ENCODE data around the gene MTURN. TPM values are rescaled to one million over a fixed set of nuclear protein-coding genes. Genes with fewer than 3 reads are reported as not detected.

Gene MTURN
- total RNA-seq, 1 donor from 2014 or later = 21.1 TPM

DNA sequence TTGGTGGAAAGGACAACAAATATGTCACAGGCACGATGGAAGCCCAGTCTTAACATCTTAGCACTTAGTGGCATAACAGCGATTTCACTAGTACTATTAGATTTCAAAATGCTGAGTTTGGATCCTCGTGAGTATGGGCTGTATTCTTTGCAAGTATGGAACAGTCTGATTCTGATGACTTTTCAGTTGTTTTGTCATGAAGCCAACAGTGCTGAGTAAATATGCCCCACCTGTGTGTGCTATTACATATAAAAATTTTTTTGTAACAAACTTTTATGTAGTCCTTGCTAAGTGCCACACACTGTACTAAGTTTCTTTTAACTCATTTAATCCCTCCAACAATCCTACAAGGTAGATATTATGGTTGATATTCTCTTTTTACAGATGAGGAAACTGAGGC, 30.8 kb downstream of the MTURN start:
- H3K27me3 ChIP-seq (ENCODE audit: control insufficient read depth, insufficient read depth, low read length) = no peaks in the 10 kb centered on the region
- no peak for DNase-seq (ENCODE audit: low read depth)
- H3K4me3 ChIP-seq (ENCODE audit: low read depth, low read length) = no peak overlapping the region
- H3K36me3 ChIP-seq (ENCODE audit: control insufficient read depth, insufficient read depth, low read length) = no peaks in the 10 kb centered on the region
- TF ChIP-seq, protein P1, sequence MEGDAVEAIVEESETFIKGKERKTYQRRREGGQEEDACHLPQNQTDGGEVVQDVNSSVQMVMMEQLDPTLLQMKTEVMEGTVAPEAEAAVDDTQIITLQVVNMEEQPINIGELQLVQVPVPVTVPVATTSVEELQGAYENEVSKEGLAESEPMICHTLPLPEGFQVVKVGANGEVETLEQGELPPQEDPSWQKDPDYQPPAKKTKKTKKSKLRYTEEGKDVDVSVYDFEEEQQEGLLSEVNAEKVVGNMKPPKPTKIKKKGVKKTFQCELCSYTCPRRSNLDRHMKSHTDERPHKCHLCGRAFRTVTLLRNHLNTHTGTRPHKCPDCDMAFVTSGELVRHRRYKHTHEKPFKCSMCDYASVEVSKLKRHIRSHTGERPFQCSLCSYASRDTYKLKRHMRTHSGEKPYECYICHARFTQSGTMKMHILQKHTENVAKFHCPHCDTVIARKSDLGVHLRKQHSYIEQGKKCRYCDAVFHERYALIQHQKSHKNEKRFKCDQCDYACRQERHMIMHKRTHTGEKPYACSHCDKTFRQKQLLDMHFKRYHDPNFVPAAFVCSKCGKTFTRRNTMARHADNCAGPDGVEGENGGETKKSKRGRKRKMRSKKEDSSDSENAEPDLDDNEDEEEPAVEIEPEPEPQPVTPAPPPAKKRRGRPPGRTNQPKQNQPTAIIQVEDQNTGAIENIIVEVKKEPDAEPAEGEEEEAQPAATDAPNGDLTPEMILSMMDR (IDR thresholded peaks at IDR 0.05; ENCODE audit: insufficient read depth, low read length, poor library complexity, severe bottlenecking) = no peak

DNA sequence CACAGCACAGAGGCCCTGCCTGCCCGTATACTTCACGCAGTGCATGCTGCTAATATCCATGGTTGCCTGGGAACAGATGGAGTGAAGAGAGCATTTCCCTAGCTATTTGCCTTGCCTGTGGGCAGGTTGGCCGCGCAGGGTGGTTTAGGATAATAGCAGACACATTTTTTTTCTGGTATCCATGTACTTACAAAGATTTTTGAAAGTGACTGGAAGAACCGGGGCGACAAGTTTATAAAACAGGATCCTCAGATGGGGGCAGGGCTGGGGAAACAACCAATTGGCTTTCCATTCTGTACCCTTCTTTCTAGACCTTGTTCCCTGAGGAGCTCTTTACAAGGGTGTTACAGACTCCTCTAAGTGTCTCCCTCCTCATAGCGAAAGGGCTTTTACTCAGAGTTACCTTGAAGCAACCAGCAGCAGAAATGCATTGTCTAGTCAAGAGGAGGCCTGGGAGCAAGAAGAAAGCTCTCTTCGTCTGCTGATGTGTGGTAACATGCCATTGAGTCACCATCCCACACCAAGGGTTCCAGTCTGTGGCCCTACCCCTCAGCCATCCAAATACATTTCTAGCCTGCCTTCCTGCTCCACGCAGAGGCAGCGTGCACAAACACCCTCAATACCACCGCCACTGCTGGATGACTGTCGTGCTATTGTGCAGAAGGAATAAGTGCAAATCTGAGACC, 31.5 kb downstream of the MTURN start:
- H3K36me3 ChIP-seq (ENCODE audit: control insufficient read depth, insufficient read depth, low read length) = no peaks in the 10 kb centered on the region
- H3K27me3 ChIP-seq (ENCODE audit: control insufficient read depth, insufficient read depth, low read length) = no peaks in the 10 kb centered on the region
- H3K4me3 ChIP-seq (ENCODE audit: low read depth, low read length) = no peak overlapping the region
- TF ChIP-seq, protein P1 (IDR thresholded peaks at IDR 0.05; ENCODE audit: insufficient read depth, low read length, poor library complexity, severe bottlenecking) = no peak
- DNase-seq (ENCODE audit: low read depth) = no peak

DNA sequence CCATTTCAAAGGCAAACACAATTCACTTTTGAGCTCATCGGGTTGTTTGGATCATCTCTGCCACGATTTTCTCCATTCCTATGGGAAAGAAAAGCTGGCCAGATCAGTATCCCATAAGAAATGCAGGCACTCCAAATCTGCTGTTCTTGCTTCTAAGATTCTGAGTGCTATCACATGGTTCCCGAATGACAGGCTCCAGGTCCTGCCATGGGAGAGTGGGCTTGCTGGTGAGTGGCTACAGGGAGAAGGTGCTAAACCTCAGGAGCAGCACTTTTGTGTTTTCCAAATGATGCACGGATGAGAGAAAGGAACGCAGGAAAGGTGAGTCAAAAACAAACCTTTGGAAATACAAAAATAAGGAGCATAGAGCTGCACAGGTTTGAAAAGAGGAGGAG, 32.1 kb downstream of the MTURN start:
- no peak for DNase-seq (ENCODE audit: low read depth)
- no peaks in the 10 kb centered on the region for H3K27me3 ChIP-seq (ENCODE audit: control insufficient read depth, insufficient read depth, low read length)
- H3K36me3 ChIP-seq (ENCODE audit: control insufficient read depth, insufficient read depth, low read length) = no peaks in the 10 kb centered on the region
- H3K4me3 ChIP-seq (ENCODE audit: low read depth, low read length) = no peak overlapping the region
- TF ChIP-seq, protein P1 (IDR thresholded peaks at IDR 0.05; ENCODE audit: insufficient read depth, low read length, poor library complexity, severe bottlenecking) = no peak

DNA sequence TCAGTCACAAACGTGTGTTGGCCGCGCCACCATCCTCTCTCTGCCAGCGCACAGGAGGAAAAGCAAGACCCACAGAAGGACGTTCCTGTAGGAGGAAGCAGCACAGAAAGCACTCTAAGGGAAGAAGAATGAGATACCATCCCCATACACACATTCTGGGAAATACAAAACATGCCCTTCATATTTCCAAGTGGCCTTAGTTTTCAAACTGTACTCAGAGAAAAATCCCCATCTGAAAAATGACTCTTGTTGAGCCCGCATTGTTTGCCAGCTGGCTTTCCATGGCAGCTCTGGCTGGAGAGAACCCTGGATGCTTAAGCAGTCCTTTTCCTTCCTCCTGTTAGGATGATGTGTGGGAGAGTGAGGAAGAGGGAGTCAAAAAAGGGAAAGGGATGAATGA, 33.1 kb downstream of the MTURN start:
- no peak for DNase-seq (ENCODE audit: low read depth)
- H3K4me3 ChIP-seq (ENCODE audit: low read depth, low read length) = no peak overlapping the region
- TF ChIP-seq, protein P1 (IDR thresholded peaks at IDR 0.05; ENCODE audit: insufficient read depth, low read length, poor library complexity, severe bottlenecking) = no peak
- no peaks in the 10 kb centered on the region for H3K27me3 ChIP-seq (ENCODE audit: control insufficient read depth, insufficient read depth, low read length)
- no peaks in the 10 kb centered on the region for H3K36me3 ChIP-seq (ENCODE audit: control insufficient read depth, insufficient read depth, low read length)

DNA sequence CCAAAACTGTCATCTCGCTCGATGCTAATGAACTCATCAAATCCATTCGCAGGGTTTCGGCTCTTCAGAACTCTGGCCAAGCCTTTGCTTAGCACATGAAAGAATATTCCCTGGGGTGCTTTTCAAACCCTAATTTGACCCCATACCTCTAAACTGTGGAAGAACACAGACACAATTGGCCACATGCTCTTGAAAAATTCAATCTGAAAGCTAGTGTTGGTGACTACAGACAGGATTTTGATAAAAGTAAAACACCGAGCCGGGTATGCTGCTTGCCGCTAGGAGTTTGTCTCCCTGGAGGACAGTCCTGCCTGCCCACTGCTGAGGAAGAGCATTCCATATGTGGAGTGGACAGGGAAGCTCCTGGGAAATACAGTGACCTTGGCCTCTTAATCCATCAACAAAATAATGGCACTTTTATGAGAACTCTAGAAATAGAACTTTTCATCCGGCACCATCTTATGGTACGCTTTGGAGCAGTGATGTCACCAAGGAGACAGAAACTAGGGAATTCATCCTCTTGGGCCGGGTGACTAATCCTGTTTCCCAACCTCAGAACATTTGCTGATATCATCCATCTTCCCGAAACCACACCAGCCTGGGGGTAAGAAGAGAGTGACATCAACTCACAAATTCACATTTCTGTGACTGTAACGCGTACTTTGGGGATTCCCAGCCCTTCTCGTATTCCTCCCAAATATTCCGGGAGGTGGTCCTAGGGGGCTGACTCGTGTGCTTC, 34.2 kb downstream of the MTURN start:
- DNase-seq (ENCODE audit: low read depth) = no peak
- Histone ChIP-seq H3K36me3 (ENCODE audit: control insufficient read depth, insufficient read depth, low read length) (no peaks in the 10 kb centered on the region), H3K27me3 (ENCODE audit: control insufficient read depth, insufficient read depth, low read length) (no peaks in the 10 kb centered on the region), H3K4me3 (ENCODE audit: low read depth, low read length) (no peak overlapping the region)
- TF ChIP-seq, protein P1 (IDR thresholded peaks at IDR 0.05; ENCODE audit: insufficient read depth, low read length, poor library complexity, severe bottlenecking) = no peak

All from kidney epithelial cell (primary cell).